Measurements from ENCODE around the gene ECSCR. TPM values are rescaled to one million over a fixed set of nuclear protein-coding genes. Genes with fewer than 3 reads are reported as not detected.
A peak's percentile ranks its signal among the peaks of the same experiment; 100 is the strongest.

Gene ECSCR
- total and polyA plus RNA-seq, 10 of the 15 experiments (the other 5 are each of a cell fraction or from before 2014, with no cell fraction given) = 0.15 to 0.83 (median 0.23) TPM; not detected in 3

DNA sequence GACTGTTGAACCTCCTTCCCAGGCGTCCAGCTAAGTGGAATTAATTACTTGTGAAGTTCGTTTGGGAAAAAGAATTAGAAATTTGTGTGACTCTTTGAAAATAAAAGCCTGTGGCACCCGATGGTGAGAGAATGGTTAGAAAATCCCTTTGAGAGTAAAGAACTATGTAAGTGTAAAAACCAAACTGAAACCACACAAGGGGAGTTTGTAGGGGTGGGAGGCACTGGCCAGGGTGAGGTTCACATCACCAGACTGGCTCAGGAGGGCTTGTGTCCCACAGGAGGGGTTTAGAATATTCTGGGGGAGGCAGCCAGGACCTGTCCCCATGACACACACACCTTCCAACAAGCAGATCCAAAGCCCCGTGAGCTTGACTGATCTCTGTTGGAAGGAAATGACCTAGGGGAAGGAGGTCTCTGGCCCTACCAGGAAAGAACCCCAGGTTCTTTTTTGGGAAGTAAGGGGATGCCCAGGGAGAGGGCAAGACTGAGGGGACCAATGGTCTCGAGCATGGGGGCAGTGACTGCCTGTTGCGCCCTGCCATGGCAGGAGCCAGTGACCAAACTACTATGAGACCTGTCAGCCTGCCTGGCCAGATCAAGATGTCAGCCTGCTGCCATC, 62.9 kb downstream of the ECSCR start (continued):
- TF ChIP-seq, protein P1, sequence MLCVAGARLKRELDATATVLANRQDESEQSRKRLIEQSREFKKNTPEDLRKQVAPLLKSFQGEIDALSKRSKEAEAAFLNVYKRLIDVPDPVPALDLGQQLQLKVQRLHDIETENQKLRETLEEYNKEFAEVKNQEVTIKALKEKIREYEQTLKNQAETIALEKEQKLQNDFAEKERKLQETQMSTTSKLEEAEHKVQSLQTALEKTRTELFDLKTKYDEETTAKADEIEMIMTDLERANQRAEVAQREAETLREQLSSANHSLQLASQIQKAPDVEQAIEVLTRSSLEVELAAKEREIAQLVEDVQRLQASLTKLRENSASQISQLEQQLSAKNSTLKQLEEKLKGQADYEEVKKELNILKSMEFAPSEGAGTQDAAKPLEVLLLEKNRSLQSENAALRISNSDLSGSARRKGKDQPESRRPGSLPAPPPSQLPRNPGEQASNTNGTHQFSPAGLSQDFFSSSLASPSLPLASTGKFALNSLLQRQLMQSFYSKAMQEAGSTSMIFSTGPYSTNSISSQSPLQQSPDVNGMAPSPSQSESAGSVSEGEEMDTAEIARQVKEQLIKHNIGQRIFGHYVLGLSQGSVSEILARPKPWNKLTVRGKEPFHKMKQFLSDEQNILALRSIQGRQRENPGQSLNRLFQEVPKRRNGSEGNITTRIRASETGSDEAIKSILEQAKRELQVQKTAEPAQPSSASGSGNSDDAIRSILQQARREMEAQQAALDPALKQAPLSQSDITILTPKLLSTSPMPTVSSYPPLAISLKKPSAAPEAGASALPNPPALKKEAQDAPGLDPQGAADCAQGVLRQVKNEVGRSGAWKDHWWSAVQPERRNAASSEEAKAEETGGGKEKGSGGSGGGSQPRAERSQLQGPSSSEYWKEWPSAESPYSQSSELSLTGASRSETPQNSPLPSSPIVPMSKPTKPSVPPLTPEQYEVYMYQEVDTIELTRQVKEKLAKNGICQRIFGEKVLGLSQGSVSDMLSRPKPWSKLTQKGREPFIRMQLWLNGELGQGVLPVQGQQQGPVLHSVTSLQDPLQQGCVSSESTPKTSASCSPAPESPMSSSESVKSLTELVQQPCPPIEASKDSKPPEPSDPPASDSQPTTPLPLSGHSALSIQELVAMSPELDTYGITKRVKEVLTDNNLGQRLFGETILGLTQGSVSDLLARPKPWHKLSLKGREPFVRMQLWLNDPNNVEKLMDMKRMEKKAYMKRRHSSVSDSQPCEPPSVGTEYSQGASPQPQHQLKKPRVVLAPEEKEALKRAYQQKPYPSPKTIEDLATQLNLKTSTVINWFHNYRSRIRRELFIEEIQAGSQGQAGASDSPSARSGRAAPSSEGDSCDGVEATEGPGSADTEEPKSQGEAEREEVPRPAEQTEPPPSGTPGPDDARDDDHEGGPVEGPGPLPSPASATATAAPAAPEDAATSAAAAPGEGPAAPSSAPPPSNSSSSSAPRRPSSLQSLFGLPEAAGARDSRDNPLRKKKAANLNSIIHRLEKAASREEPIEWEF (IDR thresholded peaks at IDR 0.05; ENCODE audit: insufficient replicate concordance, low read depth, low read length) = peak; percentile 96
- TF ChIP-seq EP300 (IDR thresholded peaks at IDR 0.05; ENCODE audit: borderline replicate concordance in 1 of 2, control insufficient read depth in 1 of 2, low read depth in 2 of 2, low read length in 2 of 2) = peak; percentile 65 to 71; a peak in 3 of 4 replicates
- no peak for TF ChIP-seq SUPT20H (IDR thresholded peaks at IDR 0.05; ENCODE audit: borderline replicate concordance, control insufficient read depth, low read depth, low read length)
- TF ChIP-seq, protein P2, sequence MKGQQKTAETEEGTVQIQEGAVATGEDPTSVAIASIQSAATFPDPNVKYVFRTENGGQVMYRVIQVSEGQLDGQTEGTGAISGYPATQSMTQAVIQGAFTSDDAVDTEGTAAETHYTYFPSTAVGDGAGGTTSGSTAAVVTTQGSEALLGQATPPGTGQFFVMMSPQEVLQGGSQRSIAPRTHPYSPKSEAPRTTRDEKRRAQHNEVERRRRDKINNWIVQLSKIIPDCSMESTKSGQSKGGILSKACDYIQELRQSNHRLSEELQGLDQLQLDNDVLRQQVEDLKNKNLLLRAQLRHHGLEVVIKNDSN (IDR thresholded peaks at IDR 0.05; ENCODE audit: borderline replicate concordance, extremely low read length, insufficient read depth, low read depth, low read length) = no peak
- TF ChIP-seq RAD51 (IDR thresholded peaks at IDR 0.05) = peak; percentile 8; the same call in 1 of the 2 replicates
- TF ChIP-seq CHD1 (IDR thresholded peaks at IDR 0.05; ENCODE audit: low read depth, low read length) = no peak
- TF ChIP-seq HDAC2 (IDR thresholded peaks at IDR 0.05) = no peak
- TF ChIP-seq ATF7 (IDR thresholded peaks at IDR 0.05; ENCODE audit: low read depth) = peak; percentile 92
- TF ChIP-seq ZNF24 (IDR thresholded peaks at IDR 0.05) = peak; percentile 7; the same call in 1 of the 2 replicates
- TF ChIP-seq PAX5 (IDR thresholded peaks at IDR 0.05; ENCODE audit: borderline replicate concordance, low read depth, low read length) = peak; percentile 59; the same call in 1 of the 2 replicates
- TF ChIP-seq BHLHE40 (IDR thresholded peaks at IDR 0.05; ENCODE audit: borderline replicate concordance in 1 of 2, low read depth in 2 of 2, low read length in 1 of 2) = peak; percentile 63 to 71; a peak in 3 of 4 replicates
- peak; percentile 43; the same call in 1 of the 2 replicates for TF ChIP-seq CREM (IDR thresholded peaks at IDR 0.05; ENCODE audit: low read depth)
- TF ChIP-seq SMAD1 (IDR thresholded peaks at IDR 0.05; ENCODE audit: low read depth, partially characterized antibody) = peak; percentile 83
- TF ChIP-seq SP1 (IDR thresholded peaks at IDR 0.05; ENCODE audit: low read depth, low read length) = peak; percentile 38
- TF ChIP-seq HDAC6 (IDR thresholded peaks at IDR 0.05; ENCODE audit: unreplicated experiment) = no peak
- TF ChIP-seq, protein P3, sequence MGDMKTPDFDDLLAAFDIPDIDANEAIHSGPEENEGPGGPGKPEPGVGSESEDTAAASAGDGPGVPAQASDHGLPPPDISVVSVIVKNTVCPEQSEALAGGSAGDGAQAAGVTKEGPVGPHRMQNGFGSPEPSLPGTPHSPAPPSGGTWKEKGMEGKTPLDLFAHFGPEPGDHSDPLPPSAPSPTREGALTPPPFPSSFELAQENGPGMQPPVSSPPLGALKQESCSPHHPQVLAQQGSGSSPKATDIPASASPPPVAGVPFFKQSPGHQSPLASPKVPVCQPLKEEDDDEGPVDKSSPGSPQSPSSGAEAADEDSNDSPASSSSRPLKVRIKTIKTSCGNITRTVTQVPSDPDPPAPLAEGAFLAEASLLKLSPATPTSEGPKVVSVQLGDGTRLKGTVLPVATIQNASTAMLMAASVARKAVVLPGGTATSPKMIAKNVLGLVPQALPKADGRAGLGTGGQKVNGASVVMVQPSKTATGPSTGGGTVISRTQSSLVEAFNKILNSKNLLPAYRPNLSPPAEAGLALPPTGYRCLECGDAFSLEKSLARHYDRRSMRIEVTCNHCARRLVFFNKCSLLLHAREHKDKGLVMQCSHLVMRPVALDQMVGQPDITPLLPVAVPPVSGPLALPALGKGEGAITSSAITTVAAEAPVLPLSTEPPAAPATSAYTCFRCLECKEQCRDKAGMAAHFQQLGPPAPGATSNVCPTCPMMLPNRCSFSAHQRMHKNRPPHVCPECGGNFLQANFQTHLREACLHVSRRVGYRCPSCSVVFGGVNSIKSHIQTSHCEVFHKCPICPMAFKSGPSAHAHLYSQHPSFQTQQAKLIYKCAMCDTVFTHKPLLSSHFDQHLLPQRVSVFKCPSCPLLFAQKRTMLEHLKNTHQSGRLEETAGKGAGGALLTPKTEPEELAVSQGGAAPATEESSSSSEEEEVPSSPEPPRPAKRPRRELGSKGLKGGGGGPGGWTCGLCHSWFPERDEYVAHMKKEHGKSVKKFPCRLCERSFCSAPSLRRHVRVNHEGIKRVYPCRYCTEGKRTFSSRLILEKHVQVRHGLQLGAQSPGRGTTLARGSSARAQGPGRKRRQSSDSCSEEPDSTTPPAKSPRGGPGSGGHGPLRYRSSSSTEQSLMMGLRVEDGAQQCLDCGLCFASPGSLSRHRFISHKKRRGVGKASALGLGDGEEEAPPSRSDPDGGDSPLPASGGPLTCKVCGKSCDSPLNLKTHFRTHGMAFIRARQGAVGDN (IDR thresholded peaks at IDR 0.05) = peak; percentile 90
- TF ChIP-seq TBL1XR1 (IDR thresholded peaks at IDR 0.05; ENCODE audit: low read depth, low read length) = no peak
- peak; percentile 62; the same call in 1 of the 2 replicates for TF ChIP-seq NR2F1 (conservative IDR thresholded peaks at IDR 0.05)

Measured in GM12878 (cell line).